Motor neuron (in vitro differentiated cells): ENCODE measurements around the gene ELF4. TPM values are rescaled to one million over a fixed set of nuclear protein-coding genes. Genes with fewer than 3 reads are reported as not detected.

Experiments used
- ATAC-seq, 8 experiments: fragments of 200-7000 bp; cut with Tn5 transposase; replicated peaks in 6 of 8; 2 replicates each; pipeline ENCODE4 v1.8.0; 2021; ENCODE audit warnings: mild to moderate bottlenecking in 8 of 8, moderate library complexity in 8 of 8
- H3K27ac ChIP-seq, 2 donors: fragments of 250-450 bp; sonication (Bioruptor Pico); 2 replicates each; pipeline ENCODE4 v1.9.0; 2021; ENCODE audit warnings: antibody characterized with exemption in 2 of 2, mild to moderate bottlenecking in 2 of 2, moderate library complexity in 1 of 2
- H3K4me1 ChIP-seq, 2 donors: fragments of 250-450 bp; sonication (Bioruptor Pico); replicated peaks in 1 of 2; 2 replicates each; pipeline ENCODE4 v1.6.1; 2021; ENCODE audit warnings: antibody characterized with exemption in 2 of 2, mild to moderate bottlenecking in 2 of 2, moderate library complexity in 1 of 2
- H3K4me3 ChIP-seq, 5 donors: fragments of 250-450 bp; sonication (Bioruptor Pico); 2 replicates each; pipeline ENCODE4 v1.9.0; 2021; ENCODE audit warnings: antibody characterized with exemption in 5 of 5, mild to moderate bottlenecking in 5 of 5, moderate library complexity in 4 of 5
- WGBS, 10 experiments: fragments of 450-650 bp; shearing (Covaris generic); methylation state at CpG; one replicate each; pipeline ENCODE4 v1.0.0; 2022; 5-methylcytosine and 5-hydroxymethylcytosine counted together
- in situ Hi-C, 9 experiments: fragments of 400-800 bp; cut with MboI; loops; one replicate each; pipeline ENCODE4 v1.15.0; 2021; ENCODE audit warnings: low sequenced_read_pairs in 9 of 9, low pct_unique_long_range_greater_than_20kb in 2 of 9; ENCODE audit not compliant: unreplicated experiment in 9 of 9
- total RNA-seq, 8 experiments: library from RNA; unstranded; fragments of 300-600 nt; gene quantifications; 2 replicates each; pipeline versions ENCODE4 v1.2.3 to v1.2.4, GENCODE V29; 2022

The ELF4 gene
- total RNA-seq, 8 experiments from 2014 or later: 1.4 to 11.4 (median 4.3) TPM

DNA sequence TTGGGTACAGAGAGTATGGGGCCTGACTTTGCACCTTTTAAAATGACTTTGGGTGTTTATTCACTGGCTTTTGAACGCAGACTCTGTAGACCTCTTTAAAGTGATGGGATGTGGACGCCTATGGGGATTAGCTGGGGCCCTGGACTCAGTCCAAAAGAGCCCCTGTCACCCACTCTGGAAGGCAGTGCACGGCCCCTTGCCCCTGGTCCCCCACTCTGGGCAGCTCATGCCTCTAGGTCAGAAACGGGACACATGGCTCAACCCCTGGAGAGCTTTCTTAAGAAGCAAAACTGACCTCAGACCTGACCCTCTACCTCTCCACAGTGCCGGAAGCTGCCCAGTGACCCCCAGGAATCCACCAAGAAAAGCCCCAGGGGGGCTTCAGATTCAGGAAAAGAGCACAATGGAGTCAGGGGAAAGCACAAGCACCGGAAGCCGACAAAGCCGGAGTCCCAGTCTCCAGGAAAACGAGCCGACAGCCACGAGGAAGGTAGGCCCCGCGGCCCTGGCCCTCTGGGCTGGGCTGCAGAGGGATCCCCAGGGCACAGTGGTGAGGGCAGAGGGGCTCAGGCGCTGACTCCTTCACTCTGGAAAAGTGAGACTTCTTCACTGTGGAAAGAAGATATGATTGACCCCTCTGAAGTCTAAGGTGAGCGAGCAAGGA lies 89.5 kb downstream of the ELF4 start:
- ATAC-seq: no peak
- Histone ChIP-seq H3K4me3 (no peak overlapping the region), H3K4me1 (no peaks in the 10 kb centered on the region), H3K27ac (no peak overlapping the region)
- WGBS, 10 experiments: 40 to 100% methylated on average over 1 to 4 of the region's 15 CpGs; no CpG with 5 or more reads in 8 of the 10 experiments
- in situ Hi-C loops: no loop called here

DNA sequence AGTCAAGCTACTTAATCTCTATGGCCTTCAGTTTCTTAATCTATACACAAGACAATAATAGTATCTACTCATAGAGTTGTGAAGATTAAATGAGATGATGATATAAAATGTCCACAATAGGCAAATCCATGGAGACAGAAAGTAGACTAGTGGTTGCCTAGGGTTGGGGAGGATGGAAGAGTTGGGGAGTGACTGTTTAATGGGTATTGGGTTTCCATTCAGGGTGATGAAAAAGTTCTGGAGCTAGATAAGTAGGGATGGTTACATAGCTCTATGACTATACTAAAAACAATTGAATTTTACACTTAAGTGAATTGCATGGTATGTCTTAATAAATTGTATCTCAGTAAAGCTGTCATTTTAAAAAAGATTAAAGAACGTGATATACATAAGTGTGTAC lies 92.2 kb downstream of the ELF4 start:
- H3K27ac ChIP-seq: no peak overlapping the region
- in situ Hi-C loops: no loop called here
- H3K4me3 ChIP-seq: no peak overlapping the region
- no peaks in the 10 kb centered on the region for H3K4me1 ChIP-seq
- ATAC-seq: no peak
- WGBS, 10 experiments: 57 to 100% (median 94%) methylated on average over 1 of the region's 1 CpG; no CpG with 5 or more reads in 4 of the 10 experiments

DNA sequence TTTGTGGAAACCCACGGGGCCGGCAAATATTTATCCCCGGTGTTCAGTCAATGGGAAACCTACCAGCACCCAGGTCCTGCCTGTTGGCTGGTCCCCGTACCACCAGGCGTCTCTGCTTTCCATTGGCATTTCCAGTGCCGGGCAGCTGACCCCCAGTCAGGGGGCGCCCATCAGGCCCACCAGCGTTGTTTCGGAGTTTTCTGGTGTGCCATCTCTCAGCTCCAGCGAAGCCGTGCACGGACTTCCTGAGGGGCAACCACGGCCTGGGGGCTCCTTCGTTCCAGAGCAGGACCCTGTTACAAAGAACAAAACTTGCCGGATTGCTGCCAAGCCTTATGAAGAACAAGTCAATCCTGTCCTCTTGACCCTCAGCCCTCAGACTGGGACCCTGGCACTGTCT lies 95.1 kb downstream of the ELF4 start:
- in situ Hi-C loops: no loop called here
- H3K27ac ChIP-seq: no peak overlapping the region
- WGBS, 10 experiments: 70% methylated on average over 6 of the region's 15 CpGs; no CpG with 5 or more reads in 9 of the 10 experiments
- H3K4me1 ChIP-seq: no peaks in the 10 kb centered on the region
- no peak overlapping the region for H3K4me3 ChIP-seq
- no peak for ATAC-seq

Other genes starting within 250 kb of the ELF4 start
- gene UTP14A, start 204.3 kb downstream of the ELF4 start, total RNA-seq: 10 to 100 TPM; 10.2 to 38.1 (median 19.7) TPM
- gene BCORL1, start 127.9 kb downstream of the ELF4 start, total RNA-seq: 10 to 100 TPM in 1 of 8 experiments, 1 to 10 TPM in 7; 1.7 to 13.3 (median 5.9) TPM
- gene AIFM1, start 55.3 kb upstream of the ELF4 start, total RNA-seq: 10 to 100 TPM; 14.0 to 54.8 (median 18.0) TPM
- gene RAB33A, start 61.5 kb upstream of the ELF4 start, total RNA-seq: 10 to 100 TPM in 5 of 8 experiments, under 1 TPM in 1, not detected in 2; 0.85 to 36.8 (median 26.7) TPM
- gene ZNF280C, start 158.4 kb upstream of the ELF4 start, total RNA-seq: 10 to 100 TPM in 5 of 8 experiments, 1 to 10 TPM in 3; 3.1 to 15.9 (median 10.5) TPM
- gene SLC25A14, start 229.4 kb upstream of the ELF4 start, total RNA-seq: 10 to 100 TPM; 12.9 to 28.7 (median 19.6) TPM